ENCODE measurements around the gene ROBO1.
A peak's percentile ranks its signal among the peaks of the same experiment; 100 is the strongest.
"Not testable (repeated sequence)": the region's sequence is repeated elsewhere in the genome, so short reads cannot be mapped to it uniquely, and the experiment has no call there.

The ROBO1 gene

GRCh38 chr3:78765671-78766485 lies 1001.9 kb downstream of the ROBO1 start:
- DNase-seq = no peak

- DNase-seq = no peak
Observed at GRCh38 chr3:78764634-78765033, 1003.2 kb downstream of the ROBO1 start.

DNA sequence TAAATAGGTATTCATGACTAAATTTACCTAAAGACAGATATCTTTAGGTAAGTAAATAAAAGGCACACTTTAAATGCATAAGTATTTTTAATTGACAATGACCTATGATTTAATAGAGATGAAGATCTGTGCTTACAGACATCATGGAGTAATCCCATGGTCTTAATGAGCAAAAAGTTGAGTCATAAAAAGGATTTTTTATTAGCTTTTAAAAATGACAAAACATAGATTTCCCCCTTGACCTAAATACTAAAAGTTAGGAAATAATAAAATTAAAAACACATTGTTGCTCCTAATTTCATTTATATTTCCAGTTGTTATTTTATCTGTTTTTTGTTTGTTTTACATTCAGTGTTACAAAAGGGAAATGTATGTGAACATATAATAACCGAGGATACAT lies 1005.7 kb downstream of the ROBO1 start:
- DNase-seq = no peak

GRCh38 chr3:78761126-78761525 lies 1006.7 kb downstream of the ROBO1 start:
- DNase-seq = no peak

- DNase-seq = no peak
Observed at GRCh38 chr3:78757731-78758130, 1010.1 kb downstream of the ROBO1 start.

DNA sequence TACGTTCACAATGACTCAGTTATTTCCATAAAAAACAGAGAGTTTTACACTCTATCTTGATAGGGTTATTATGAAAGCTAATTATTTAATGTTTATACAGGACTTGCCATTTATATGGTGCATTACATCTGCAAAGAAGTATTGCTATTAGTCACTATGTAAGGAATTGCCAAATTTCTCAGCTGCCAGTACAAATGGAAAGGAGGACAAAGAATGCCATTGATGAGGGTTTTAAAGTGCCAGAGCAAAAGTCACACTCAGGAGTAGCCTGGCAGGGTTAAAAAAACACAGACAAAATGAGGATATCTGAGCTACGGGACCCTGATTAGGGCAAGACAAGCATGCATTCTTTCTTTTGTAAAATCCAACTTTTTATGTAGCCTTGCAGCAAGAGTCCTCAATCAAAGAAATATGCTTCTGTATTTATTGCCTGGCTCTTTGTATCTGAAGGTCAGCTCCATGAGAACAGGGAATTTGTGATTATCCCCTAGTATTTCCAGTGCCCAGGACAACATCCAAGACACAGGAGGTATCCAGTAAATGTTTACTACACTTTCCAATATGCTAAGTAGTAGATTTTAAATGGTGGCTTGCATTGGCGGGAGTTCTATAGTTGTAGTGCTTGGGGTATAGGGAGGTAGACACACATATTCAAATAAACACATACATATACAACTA lies 1013.6 kb downstream of the ROBO1 start:
- DNase-seq = no peak

- no peak for DNase-seq
Observed at GRCh38 chr3:78751266-78751665, 1016.5 kb downstream of the ROBO1 start.

- not testable (repeated sequence) for DNase-seq
Observed at GRCh38 chr3:78750291-78750690, 1017.5 kb downstream of the ROBO1 start.

GRCh38 chr3:78749056-78749455 lies 1018.7 kb downstream of the ROBO1 start:
- no peak for DNase-seq

DNA sequence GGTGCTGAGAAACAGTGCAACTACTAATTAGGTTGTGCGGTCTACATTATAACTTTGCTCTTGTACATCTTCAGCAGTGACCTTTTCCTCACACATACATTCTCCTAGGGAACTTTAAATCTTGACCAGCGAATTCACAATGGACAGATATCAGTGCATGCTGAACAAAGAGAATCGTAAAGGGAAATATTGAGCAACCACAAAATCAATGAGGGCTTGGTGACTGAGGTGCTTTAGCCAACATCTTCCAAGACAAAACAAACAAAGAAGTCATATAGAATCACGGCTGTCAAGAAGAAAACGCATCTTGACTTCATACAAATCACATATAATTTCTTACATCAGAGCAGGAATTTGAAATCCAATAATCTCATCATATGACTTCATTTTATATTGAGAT lies 1022.0 kb downstream of the ROBO1 start:
- no peak for DNase-seq

GRCh38 chr3:78742491-78742890 lies 1025.3 kb downstream of the ROBO1 start:
- DNase-seq = no peak

DNA sequence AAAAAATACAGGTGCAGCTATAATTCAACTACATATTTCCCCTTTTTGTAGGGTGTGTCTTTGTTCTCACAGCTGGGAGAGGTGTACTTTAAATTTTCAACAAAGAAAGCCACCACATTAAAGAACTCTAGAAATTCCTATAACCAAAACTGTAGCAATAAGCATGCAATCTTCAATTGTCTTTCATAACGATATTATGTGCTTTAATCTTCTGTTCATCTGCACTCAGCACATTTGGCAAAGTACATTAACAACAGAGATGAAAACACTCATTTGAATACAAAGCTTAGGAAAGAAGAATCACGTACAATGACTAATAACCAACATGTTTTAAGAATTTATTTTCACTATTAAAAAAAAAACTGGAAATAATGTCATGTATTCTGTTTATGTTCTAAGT lies 1025.8 kb downstream of the ROBO1 start:
- DNase-seq = no peak

- DNase-seq = peak; percentile 7
Observed at GRCh38 chr3:78741066-78741645, 1026.6 kb downstream of the ROBO1 start.

GRCh38 chr3:78738833-78739232 lies 1029.0 kb downstream of the ROBO1 start:
- no peak for DNase-seq

- DNase-seq = no peak
Observed at GRCh38 chr3:78737988-78738387, 1029.8 kb downstream of the ROBO1 start.

GRCh38 chr3:78736863-78737262 lies 1030.9 kb downstream of the ROBO1 start:
- no peak for DNase-seq

GRCh38 chr3:78734048-78734637 lies 1033.7 kb downstream of the ROBO1 start:
- DNase-seq = peak; percentile 24

- DNase-seq = no peak
Observed at GRCh38 chr3:78732893-78733292, 1034.9 kb downstream of the ROBO1 start.

GRCh38 chr3:78732471-78732870 lies 1035.3 kb downstream of the ROBO1 start:
- DNase-seq = no peak

DNA sequence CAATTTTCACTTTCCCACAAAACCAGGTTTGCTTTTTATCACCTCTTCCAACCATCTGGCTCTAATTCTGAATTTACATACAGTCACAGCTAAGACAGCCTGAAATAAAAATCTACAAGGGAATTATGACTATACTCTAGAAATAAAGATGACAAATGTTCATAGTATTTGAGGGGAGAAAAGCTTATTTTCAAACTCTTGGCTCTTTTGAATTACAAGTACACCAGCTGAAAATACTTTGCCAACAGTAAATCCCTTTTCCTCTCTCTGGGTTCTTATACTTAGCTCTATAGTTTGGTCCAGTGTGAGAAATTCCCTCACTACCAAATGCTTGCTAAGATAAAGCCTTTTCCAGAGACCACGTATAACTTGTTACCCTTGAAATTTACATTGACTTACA lies 1037.9 kb downstream of the ROBO1 start:
- no peak for DNase-seq

DNA sequence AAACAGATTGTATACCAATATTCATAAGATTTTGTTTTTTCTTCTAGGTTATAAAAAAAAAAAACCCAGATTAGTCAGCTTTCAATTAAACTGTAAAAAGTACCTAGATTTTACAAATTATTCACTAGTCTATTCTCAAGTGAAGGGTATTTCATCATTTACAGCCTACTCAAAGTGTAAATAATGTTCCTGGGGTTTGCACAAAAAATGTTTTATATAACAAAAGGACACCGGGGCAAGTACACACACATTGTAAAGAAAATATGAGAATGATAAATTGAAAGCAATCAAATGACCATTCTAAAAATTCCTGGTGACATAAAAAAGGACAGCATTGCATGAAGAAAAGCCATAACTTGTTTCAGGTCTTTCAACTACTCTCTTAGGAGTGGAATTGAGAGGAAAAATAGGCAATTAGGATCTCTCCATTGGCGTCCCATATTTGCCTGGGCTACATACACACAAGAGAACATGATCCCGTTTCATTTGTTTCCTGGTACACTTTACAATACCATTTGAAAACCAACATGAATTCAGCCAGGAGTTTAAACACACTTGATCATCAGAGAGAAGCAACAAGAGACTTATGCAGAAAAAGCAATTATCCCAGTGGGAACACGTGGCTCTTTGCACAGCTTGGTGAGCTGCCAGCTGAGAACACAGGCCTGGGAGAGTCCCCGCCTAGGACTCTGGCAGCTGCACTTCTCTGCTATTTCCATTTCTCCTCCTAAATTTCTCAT lies 1039.2 kb downstream of the ROBO1 start:
- peak; percentile 78 for DNase-seq

GRCh38 chr3:78726545-78726944 lies 1041.3 kb downstream of the ROBO1 start:
- DNase-seq = no peak

DNA sequence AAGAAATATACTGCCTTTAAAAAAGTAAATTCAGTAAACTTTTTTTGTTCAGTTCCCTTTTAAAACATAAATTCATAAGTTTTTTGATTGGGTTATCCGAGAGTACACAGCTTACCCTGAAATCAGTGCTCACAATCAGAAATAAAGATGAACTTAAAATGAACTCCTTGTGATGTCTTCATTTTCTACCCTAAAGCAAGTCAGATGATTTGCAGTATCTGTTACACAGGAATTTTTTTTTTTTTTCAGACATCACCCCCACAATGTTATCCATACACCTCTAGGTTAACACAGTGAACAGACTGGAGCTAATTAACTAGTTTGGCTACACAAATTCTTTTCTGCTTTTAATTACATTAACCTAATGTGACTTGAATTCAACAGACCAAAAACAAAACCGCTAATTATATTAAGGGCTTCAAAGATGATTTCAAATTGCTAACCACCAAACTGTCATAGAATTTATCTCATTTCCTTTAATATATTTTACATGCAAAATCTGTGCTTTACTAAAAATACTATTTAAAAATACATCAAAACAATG lies 1042.0 kb downstream of the ROBO1 start:
- DNase-seq = no peak

Data from DMS53 (cell line).